ENCODE results near the gene MASP1.

Gene MASP1

GRCh38 chr3:187286467-187287059, 5.0 kb downstream of the MASP1 start:
- H3K9me3 Mint-ChIP-seq (ENCODE audit: low read depth): no peaks in the 10 kb centered on the region
- no peak overlapping the region for H3K27ac Mint-ChIP-seq
- H3K36me3 Mint-ChIP-seq: no peaks in the 10 kb centered on the region
- peaks cover 12% of the 10 kb centered on the region for H3K27me3 Mint-ChIP-seq
- H3K4me1 Mint-ChIP-seq (ENCODE audit: low read depth): no peaks in the 10 kb centered on the region
- H3K4me3 Mint-ChIP-seq: no peak overlapping the region

GRCh38 chr3:187281191-187281714, 10.3 kb downstream of the MASP1 start:
- Mint-ChIP-seq H3K9me3 (ENCODE audit: low read depth) (no peaks in the 10 kb centered on the region), H3K4me3 (no peak overlapping the region), H3K36me3 (no peaks in the 10 kb centered on the region), H3K4me1 (ENCODE audit: low read depth) (no peaks in the 10 kb centered on the region), H3K27ac (no peak overlapping the region), H3K27me3 (peaks cover 7% of the 10 kb centered on the region)

- H3K36me3 Mint-ChIP-seq: no peaks in the 10 kb centered on the region
- H3K27me3 Mint-ChIP-seq: peaks cover 7% of the 10 kb centered on the region
- no peaks in the 10 kb centered on the region for H3K9me3 Mint-ChIP-seq (ENCODE audit: low read depth)
- no peaks in the 10 kb centered on the region for H3K4me1 Mint-ChIP-seq (ENCODE audit: low read depth)
- no peak overlapping the region for H3K27ac Mint-ChIP-seq
- H3K4me3 Mint-ChIP-seq: no peak overlapping the region
These were observed 10.9 kb downstream of the MASP1 start for GRCh38 chr3:187280644-187281043.

- Mint-ChIP-seq H3K4me1 (ENCODE audit: low read depth) (no peaks in the 10 kb centered on the region), H3K9me3 (ENCODE audit: low read depth) (no peaks in the 10 kb centered on the region), H3K27me3 (peaks cover 7% of the 10 kb centered on the region), H3K4me3 (no peak overlapping the region), H3K36me3 (no peaks in the 10 kb centered on the region), H3K27ac (no peak overlapping the region)
These were observed 14.4 kb downstream of the MASP1 start for GRCh38 chr3:187277129-187277462.

- peaks cover 10% of the 10 kb centered on the region for H3K27me3 Mint-ChIP-seq
- no peaks in the 10 kb centered on the region for H3K36me3 Mint-ChIP-seq
- no peak overlapping the region for H3K27ac Mint-ChIP-seq
- no peak overlapping the region for H3K4me3 Mint-ChIP-seq
- H3K9me3 Mint-ChIP-seq (ENCODE audit: low read depth): no peaks in the 10 kb centered on the region
- no peaks in the 10 kb centered on the region for H3K4me1 Mint-ChIP-seq (ENCODE audit: low read depth)
These were observed 15.0 kb downstream of the MASP1 start for GRCh38 chr3:187276397-187277128.

GRCh38 chr3:187274977-187275338, 16.6 kb downstream of the MASP1 start:
- H3K9me3 Mint-ChIP-seq (ENCODE audit: low read depth): peaks cover 6% of the 10 kb centered on the region
- no peaks in the 10 kb centered on the region for H3K4me1 Mint-ChIP-seq (ENCODE audit: low read depth)
- H3K36me3 Mint-ChIP-seq: peaks cover 3% of the 10 kb centered on the region
- H3K27me3 Mint-ChIP-seq: peaks cover 12% of the 10 kb centered on the region
- no peak overlapping the region for H3K4me3 Mint-ChIP-seq
- H3K27ac Mint-ChIP-seq: no peak overlapping the region

- H3K27me3 Mint-ChIP-seq: peaks cover 10% of the 10 kb centered on the region
- no peaks in the 10 kb centered on the region for H3K4me1 Mint-ChIP-seq (ENCODE audit: low read depth)
- no peak overlapping the region for H3K27ac Mint-ChIP-seq
- peaks cover 4% of the 10 kb centered on the region for H3K36me3 Mint-ChIP-seq
- H3K9me3 Mint-ChIP-seq (ENCODE audit: low read depth): peaks cover 7% of the 10 kb centered on the region
- H3K4me3 Mint-ChIP-seq: no peak overlapping the region
These were observed 17.1 kb downstream of the MASP1 start for GRCh38 chr3:187274315-187274976.

- Mint-ChIP-seq H3K4me3 (no peak overlapping the region), H3K9me3 (ENCODE audit: low read depth) (peaks cover 7% of the 10 kb centered on the region), H3K4me1 (ENCODE audit: low read depth) (no peaks in the 10 kb centered on the region), H3K27me3 (peaks cover 14% of the 10 kb centered on the region), H3K27ac (no peak overlapping the region), H3K36me3 (peaks cover 4% of the 10 kb centered on the region)
These were observed 20.0 kb downstream of the MASP1 start for GRCh38 chr3:187271582-187271981.

- Mint-ChIP-seq H3K27me3 (peaks cover 15% of the 10 kb centered on the region), H3K4me1 (ENCODE audit: low read depth) (no peaks in the 10 kb centered on the region), H3K9me3 (ENCODE audit: low read depth) (peaks cover 7% of the 10 kb centered on the region), H3K36me3 (peaks cover 4% of the 10 kb centered on the region), H3K4me3 (no peak overlapping the region), H3K27ac (no peak overlapping the region)
These were observed 22.1 kb downstream of the MASP1 start for GRCh38 chr3:187269486-187269885.

GRCh38 chr3:187267306-187267705, 24.2 kb downstream of the MASP1 start:
- H3K27me3 Mint-ChIP-seq: peaks cover 15% of the 10 kb centered on the region
- peaks cover 7% of the 10 kb centered on the region for H3K9me3 Mint-ChIP-seq (ENCODE audit: low read depth)
- H3K36me3 Mint-ChIP-seq: peaks cover 4% of the 10 kb centered on the region
- H3K4me1 Mint-ChIP-seq (ENCODE audit: low read depth): no peaks in the 10 kb centered on the region
- no peak overlapping the region for H3K27ac Mint-ChIP-seq
- no peak overlapping the region for H3K4me3 Mint-ChIP-seq

- peaks cover 4% of the 10 kb centered on the region for H3K36me3 Mint-ChIP-seq
- H3K4me3 Mint-ChIP-seq: no peak overlapping the region
- H3K27me3 Mint-ChIP-seq: peaks cover 13% of the 10 kb centered on the region
- H3K27ac Mint-ChIP-seq: no peak overlapping the region
- peaks cover 7% of the 10 kb centered on the region for H3K9me3 Mint-ChIP-seq (ENCODE audit: low read depth)
- H3K4me1 Mint-ChIP-seq (ENCODE audit: low read depth): no peaks in the 10 kb centered on the region
These were observed 24.8 kb downstream of the MASP1 start for GRCh38 chr3:187266691-187267090.

- Mint-ChIP-seq H3K27me3 (peaks cover 12% of the 10 kb centered on the region), H3K27ac (no peak overlapping the region), H3K4me3 (no peak overlapping the region), H3K36me3 (peaks cover 3% of the 10 kb centered on the region), H3K9me3 (ENCODE audit: low read depth) (peaks cover 6% of the 10 kb centered on the region), H3K4me1 (ENCODE audit: low read depth) (no peaks in the 10 kb centered on the region)
These were observed 26.0 kb downstream of the MASP1 start for GRCh38 chr3:187265461-187265955.

GRCh38 chr3:187264911-187265310, 26.6 kb downstream of the MASP1 start:
- Mint-ChIP-seq H3K4me1 (ENCODE audit: low read depth) (no peaks in the 10 kb centered on the region), H3K27me3 (peaks cover 12% of the 10 kb centered on the region), H3K36me3 (peaks cover under 1% of the 10 kb centered on the region), H3K27ac (no peak overlapping the region), H3K4me3 (no peak overlapping the region), H3K9me3 (ENCODE audit: low read depth) (peaks cover under 1% of the 10 kb centered on the region)

GRCh38 chr3:187264021-187264420, 27.5 kb downstream of the MASP1 start:
- H3K9me3 Mint-ChIP-seq (ENCODE audit: low read depth): no peaks in the 10 kb centered on the region
- no peaks in the 10 kb centered on the region for H3K36me3 Mint-ChIP-seq
- no peak overlapping the region for H3K4me3 Mint-ChIP-seq
- H3K27ac Mint-ChIP-seq: no peak overlapping the region
- no peaks in the 10 kb centered on the region for H3K4me1 Mint-ChIP-seq (ENCODE audit: low read depth)
- peaks cover 14% of the 10 kb centered on the region for H3K27me3 Mint-ChIP-seq

GRCh38 chr3:187263270-187263669, 28.3 kb downstream of the MASP1 start:
- Mint-ChIP-seq H3K9me3 (ENCODE audit: low read depth) (no peaks in the 10 kb centered on the region), H3K36me3 (no peaks in the 10 kb centered on the region), H3K4me3 (no peak overlapping the region), H3K27me3 (peaks cover 12% of the 10 kb centered on the region), H3K27ac (no peak overlapping the region), H3K4me1 (ENCODE audit: low read depth) (no peaks in the 10 kb centered on the region)

Measured in activated naive CD8-positive, alpha-beta T cell (primary cell).